ENCODE data around the gene LRP3.

DNA sequence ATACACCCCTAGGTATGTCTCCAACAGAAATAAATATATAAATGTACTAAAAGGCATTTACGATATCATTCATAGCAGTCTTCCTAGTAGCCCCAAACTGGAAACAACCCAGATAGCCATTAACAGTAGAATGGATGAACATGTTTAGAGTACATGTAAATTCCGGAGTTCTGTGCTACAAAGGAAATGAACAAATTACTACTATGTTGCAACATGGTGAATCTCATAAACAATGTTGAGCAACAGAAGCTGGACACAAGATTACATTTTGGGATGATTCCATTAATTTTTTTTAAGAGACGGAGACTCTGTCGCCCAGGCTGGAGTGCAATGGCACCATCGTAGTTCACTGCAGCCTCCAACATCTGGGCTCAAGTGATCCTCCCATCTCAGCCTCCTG is 37.4 kb downstream of the LRP3 start:
- TF ChIP-seq, protein P1, sequence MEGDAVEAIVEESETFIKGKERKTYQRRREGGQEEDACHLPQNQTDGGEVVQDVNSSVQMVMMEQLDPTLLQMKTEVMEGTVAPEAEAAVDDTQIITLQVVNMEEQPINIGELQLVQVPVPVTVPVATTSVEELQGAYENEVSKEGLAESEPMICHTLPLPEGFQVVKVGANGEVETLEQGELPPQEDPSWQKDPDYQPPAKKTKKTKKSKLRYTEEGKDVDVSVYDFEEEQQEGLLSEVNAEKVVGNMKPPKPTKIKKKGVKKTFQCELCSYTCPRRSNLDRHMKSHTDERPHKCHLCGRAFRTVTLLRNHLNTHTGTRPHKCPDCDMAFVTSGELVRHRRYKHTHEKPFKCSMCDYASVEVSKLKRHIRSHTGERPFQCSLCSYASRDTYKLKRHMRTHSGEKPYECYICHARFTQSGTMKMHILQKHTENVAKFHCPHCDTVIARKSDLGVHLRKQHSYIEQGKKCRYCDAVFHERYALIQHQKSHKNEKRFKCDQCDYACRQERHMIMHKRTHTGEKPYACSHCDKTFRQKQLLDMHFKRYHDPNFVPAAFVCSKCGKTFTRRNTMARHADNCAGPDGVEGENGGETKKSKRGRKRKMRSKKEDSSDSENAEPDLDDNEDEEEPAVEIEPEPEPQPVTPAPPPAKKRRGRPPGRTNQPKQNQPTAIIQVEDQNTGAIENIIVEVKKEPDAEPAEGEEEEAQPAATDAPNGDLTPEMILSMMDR (IDR thresholded peaks at IDR 0.05; ENCODE audit: poor library complexity, severe bottlenecking), result no peak
- TF ChIP-seq EP300 (conservative IDR thresholded peaks at IDR 0.05; ENCODE audit: poor library complexity, severe bottlenecking) (no peak), POLR2AphosphoS5 (IDR thresholded peaks at IDR 0.05) (no peak)

Measured in neural cell (in vitro differentiated cells).